H54 (cell line): ENCODE measurements around the gene CRYBB1.
A peak's percentile ranks its signal among the peaks of the same experiment; 100 is the strongest.

Experiments
- DNase-seq: peaks from one replicate; pipeline ENCODE4 v3.0.0; 2011; ENCODE audit warnings: low spot score, mixed read lengths; ENCODE audit not compliant: insufficient read length
- FAIRE-seq: peaks from 3 replicates; lab custom pipeline; 2011; peaks lifted over from hg19 to GRCh38; lab: Jason Lieb, UNC
- POLR2A ChIP-seq: IDR thresholded peaks from 2 replicates; pipeline ENCODE4 v1.6.1; 2011; ENCODE audit warnings: low read depth, mild to moderate bottlenecking, low read length

The CRYBB1 gene

GRCh38 chr22:26604368-26604767, 13.5 kb downstream of the CRYBB1 start:
- no peak for TF ChIP-seq POLR2A
- FAIRE-seq (no peak), DNase-seq (no peak)

- DNase-seq (no peak), FAIRE-seq (no peak)
- TF ChIP-seq POLR2A = no peak
These were observed 15.7 kb downstream of the CRYBB1 start for GRCh38 chr22:26602127-26602526.

- DNase-seq (no peak), FAIRE-seq (no peak)
- TF ChIP-seq POLR2A = no peak
These were observed 16.1 kb downstream of the CRYBB1 start for GRCh38 chr22:26601726-26602125.

GRCh38 chr22:26599505-26599904, 18.3 kb downstream of the CRYBB1 start:
- DNase-seq = no peak
- TF ChIP-seq POLR2A = no peak
- no peak for FAIRE-seq

GRCh38 chr22:26597480-26597879, 20.3 kb downstream of the CRYBB1 start:
- no peak for FAIRE-seq
- TF ChIP-seq POLR2A = no peak
- DNase-seq = no peak

GRCh38 chr22:26597026-26597425, 20.8 kb downstream of the CRYBB1 start:
- FAIRE-seq = no peak
- TF ChIP-seq POLR2A = no peak
- no peak for DNase-seq

GRCh38 chr22:26593763-26594162, 24.1 kb downstream of the CRYBB1 start:
- TF ChIP-seq POLR2A = no peak
- FAIRE-seq (no peak), DNase-seq (no peak)

GRCh38 chr22:26592421-26592891, 25.4 kb downstream of the CRYBB1 start:
- no peak for TF ChIP-seq POLR2A
- DNase-seq (no peak), FAIRE-seq (no peak)

- TF ChIP-seq POLR2A = peak; percentile 77
- FAIRE-seq = no peak
These were observed 27.7 kb downstream of the CRYBB1 start, which contains the start of gene TPST2 for GRCh38 chr22:26589845-26590736. TPST2 (minus strand) TSS chr22:26590132; CDS start chr22:26541630, 48,502 bp downstream.

GRCh38 chr22:26589367-26589844, 28.4 kb downstream of the CRYBB1 start:
- TF ChIP-seq POLR2A = no peak
- DNase-seq (peak; percentile 17), FAIRE-seq (no peak)

More at GRCh38 chr22:26589845-26590736, 27.7 kb downstream of the CRYBB1 start, which contains the start of gene TPST2:
- DNase-seq = peak; percentile 54

GRCh38 chr22:26588729-26589366, 29.0 kb downstream of the CRYBB1 start:
- DNase-seq (no peak), FAIRE-seq (no peak)
- TF ChIP-seq POLR2A = no peak

- no peak for TF ChIP-seq POLR2A
- no peak for DNase-seq
- FAIRE-seq = no peak
These were observed 29.7 kb downstream of the CRYBB1 start for GRCh38 chr22:26587991-26588613.

- DNase-seq (no peak), FAIRE-seq (no peak)
- TF ChIP-seq POLR2A = no peak
These were observed 31.1 kb downstream of the CRYBB1 start for GRCh38 chr22:26586556-26587325.
